ENCODE results near the gene ROBO1. TPM values are rescaled to one million over a fixed set of nuclear protein-coding genes. Genes with fewer than 3 reads are reported as not detected.
A peak's percentile ranks its signal among the peaks of the same experiment; 100 is the strongest.

The ROBO1 gene
- total and polyA plus RNA-seq, 3 experiments from 2014 or later, result 0.54 to 0.59 (median 0.55) TPM

DNA sequence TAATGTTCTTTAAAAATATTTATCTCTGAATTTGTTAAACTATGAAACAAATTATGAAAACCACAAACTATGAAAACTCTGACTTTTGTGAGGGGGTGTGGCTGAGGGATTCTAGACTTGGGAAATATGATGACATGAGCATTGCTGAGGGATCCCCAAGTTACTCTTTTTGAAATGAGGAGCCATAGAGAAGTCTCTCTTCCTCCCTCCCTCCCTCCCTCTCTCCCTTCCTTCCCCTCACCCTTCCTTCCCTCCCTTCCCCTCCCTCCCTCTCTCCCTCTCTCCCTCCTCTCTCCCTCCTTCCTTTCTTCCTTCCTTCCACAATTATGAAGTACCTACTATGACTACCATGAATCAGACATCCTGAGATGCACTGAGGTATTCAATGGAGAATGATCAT is 673.1 kb downstream of the ROBO1 start:
- Mint-ChIP-seq H3K9me3 (peaks cover 6 to 17% (median 11%) of the 10 kb centered on the region in 5 donors), H3K36me3 (no peaks in the 10 kb centered on the region), H3K27ac (no peak overlapping the region), H3K27me3 (no peaks in the 10 kb centered on the region), H3K4me1 (no peaks in the 10 kb centered on the region), H3K4me3 (no peak overlapping the region)
- ChIA-PET POLR2A (no interaction called here), CTCF (no interaction called here)
- H3K27ac ChIP-seq (ENCODE audit: low read depth, low read length), result no peak overlapping the region
- no peaks in the 10 kb centered on the region for H3K36me3 ChIP-seq (ENCODE audit: insufficient read depth, low read length)
- no peaks in the 10 kb centered on the region for H3K27me3 ChIP-seq (ENCODE audit: insufficient read depth, low read length, poor library complexity, severe bottlenecking)
- no peak overlapping the region for H3K4me3 ChIP-seq (ENCODE audit: low read length)
- H3K9me3 ChIP-seq (ENCODE audit: low read length), result no peaks in the 10 kb centered on the region
- DNase-seq, result no peak
- H3K4me1 ChIP-seq (ENCODE audit: insufficient read depth, low read length), result no peaks in the 10 kb centered on the region

DNA sequence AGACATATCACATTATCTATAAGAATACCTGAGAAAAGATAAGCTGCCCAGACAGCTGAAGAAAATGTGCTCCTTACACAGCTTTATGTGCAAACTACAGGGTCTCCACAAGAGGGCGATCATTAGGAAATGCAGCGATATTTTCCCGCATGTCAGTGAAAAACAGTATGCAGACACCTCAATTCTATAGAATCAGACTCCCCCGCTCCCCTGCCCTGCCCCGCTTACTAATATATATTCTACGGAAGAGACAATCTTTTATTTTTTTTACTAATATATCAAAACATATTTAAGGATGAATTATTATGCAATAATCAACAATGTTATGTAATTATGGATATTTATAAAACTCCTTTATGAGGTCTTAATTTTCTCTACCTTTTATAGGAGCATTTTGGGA is 681.3 kb downstream of the ROBO1 start:
- CTCF ChIA-PET, result no interaction called here
- Histone ChIP-seq H3K27me3 (ENCODE audit: insufficient read depth, low read length, poor library complexity, severe bottlenecking) (no peaks in the 10 kb centered on the region), H3K36me3 (ENCODE audit: insufficient read depth, low read length) (no peaks in the 10 kb centered on the region), H3K4me3 (ENCODE audit: low read length) (no peak overlapping the region), H3K4me1 (ENCODE audit: insufficient read depth, low read length) (no peaks in the 10 kb centered on the region), H3K27ac (ENCODE audit: low read depth, low read length) (no peak overlapping the region), H3K9me3 (ENCODE audit: low read length) (no peaks in the 10 kb centered on the region)
- POLR2A ChIA-PET, result no interaction called here
- Mint-ChIP-seq H3K27ac (no peak overlapping the region), H3K9me3 (peaks cover 8 to 16% (median 13%) of the 10 kb centered on the region in 5 donors), H3K27me3 (no peaks in the 10 kb centered on the region), H3K36me3 (no peaks in the 10 kb centered on the region), H3K4me1 (no peaks in the 10 kb centered on the region), H3K4me3 (no peak overlapping the region)
- peak in 1 of 5 donors; percentile 6 for DNase-seq

DNA sequence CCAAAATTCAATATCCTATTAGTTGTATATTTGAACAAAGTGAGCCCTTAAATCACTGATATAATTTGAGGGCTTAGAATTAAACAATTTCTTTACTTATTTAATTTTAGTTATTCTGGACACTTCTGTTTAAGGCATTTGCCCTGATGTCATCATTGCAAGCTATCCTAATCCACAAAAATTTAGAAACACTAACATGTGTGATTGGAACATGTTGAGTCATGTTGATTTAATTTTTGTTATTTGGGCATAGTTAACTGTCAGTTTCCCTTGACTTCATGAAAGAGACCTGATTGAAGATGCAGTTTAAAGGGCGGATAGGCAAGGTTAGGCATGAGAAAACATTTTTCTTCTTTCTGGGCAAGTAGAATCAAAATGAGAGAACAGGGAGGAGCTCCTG is 682.6 kb downstream of the ROBO1 start:
- Histone ChIP-seq H3K9me3 (ENCODE audit: low read length) (no peaks in the 10 kb centered on the region), H3K36me3 (ENCODE audit: insufficient read depth, low read length) (no peaks in the 10 kb centered on the region), H3K27me3 (ENCODE audit: insufficient read depth, low read length, poor library complexity, severe bottlenecking) (no peaks in the 10 kb centered on the region), H3K4me1 (ENCODE audit: insufficient read depth, low read length) (no peaks in the 10 kb centered on the region), H3K4me3 (ENCODE audit: low read length) (no peak overlapping the region), H3K27ac (ENCODE audit: low read depth, low read length) (no peak overlapping the region)
- Mint-ChIP-seq H3K27me3 (no peaks in the 10 kb centered on the region), H3K4me1 (no peaks in the 10 kb centered on the region), H3K27ac (no peak overlapping the region), H3K4me3 (no peak overlapping the region), H3K36me3 (no peaks in the 10 kb centered on the region), H3K9me3 (peaks cover 5 to 22% (median 8%) of the 10 kb centered on the region in 5 donors)
- CTCF ChIA-PET, result no interaction called here
- POLR2A ChIA-PET, result no interaction called here
- no peak for DNase-seq

DNA sequence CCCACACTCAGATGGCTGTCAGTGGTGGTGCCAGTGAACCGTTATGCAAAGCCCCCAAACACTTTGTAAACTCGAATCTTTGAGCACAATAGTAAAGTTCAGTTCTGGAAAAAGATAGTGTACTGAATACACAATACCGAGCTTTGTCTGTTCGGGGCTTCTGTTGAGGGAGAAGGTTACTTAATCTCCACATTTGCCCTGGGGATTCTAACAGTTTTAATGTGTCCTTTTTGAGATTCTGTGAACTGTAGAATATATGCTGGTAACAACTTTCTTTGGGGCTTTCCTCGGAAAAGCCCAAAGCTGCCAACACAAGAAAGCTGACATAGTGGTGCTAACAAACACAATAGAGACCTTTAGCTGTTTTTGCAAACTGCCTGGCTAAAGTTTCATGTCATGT is 686.5 kb downstream of the ROBO1 start:
- Mint-ChIP-seq H3K27me3 (no peaks in the 10 kb centered on the region), H3K9me3 (peaks cover 2 to 31% (median 4%) of the 10 kb centered on the region in 5 donors), H3K36me3 (no peaks in the 10 kb centered on the region), H3K4me1 (no peaks in the 10 kb centered on the region), H3K27ac (no peak overlapping the region), H3K4me3 (no peak overlapping the region)
- H3K36me3 ChIP-seq (ENCODE audit: insufficient read depth, low read length), result no peaks in the 10 kb centered on the region
- CTCF ChIA-PET, result no interaction called here
- H3K9me3 ChIP-seq (ENCODE audit: low read length), result no peaks in the 10 kb centered on the region
- POLR2A ChIA-PET, result no interaction called here
- no peak overlapping the region for H3K27ac ChIP-seq (ENCODE audit: low read depth, low read length)
- no peak for DNase-seq
- no peak overlapping the region for H3K4me3 ChIP-seq (ENCODE audit: low read length)
- H3K4me1 ChIP-seq (ENCODE audit: insufficient read depth, low read length), result no peaks in the 10 kb centered on the region
- H3K27me3 ChIP-seq (ENCODE audit: insufficient read depth, low read length, poor library complexity, severe bottlenecking), result no peaks in the 10 kb centered on the region

DNA sequence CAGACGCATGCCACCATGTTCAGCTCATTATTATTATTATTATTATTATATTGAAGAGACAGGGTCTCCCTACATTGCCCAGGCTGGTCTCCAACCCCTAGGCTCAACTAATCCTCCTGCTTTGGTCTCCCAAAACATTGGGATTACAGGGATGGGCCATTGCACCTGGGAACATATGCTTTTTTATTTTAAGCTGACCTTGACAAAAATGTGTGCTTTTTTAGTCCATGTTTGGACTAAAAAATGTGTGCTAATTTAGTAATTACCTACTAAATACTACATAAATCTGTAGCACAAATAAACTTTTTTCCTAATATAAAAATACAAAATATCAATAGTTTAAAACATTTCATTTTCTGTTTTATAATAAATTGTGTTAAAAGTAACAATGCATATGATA is 693.2 kb downstream of the ROBO1 start:
- CTCF ChIA-PET, result no interaction called here
- DNase-seq, result no peak

DNA sequence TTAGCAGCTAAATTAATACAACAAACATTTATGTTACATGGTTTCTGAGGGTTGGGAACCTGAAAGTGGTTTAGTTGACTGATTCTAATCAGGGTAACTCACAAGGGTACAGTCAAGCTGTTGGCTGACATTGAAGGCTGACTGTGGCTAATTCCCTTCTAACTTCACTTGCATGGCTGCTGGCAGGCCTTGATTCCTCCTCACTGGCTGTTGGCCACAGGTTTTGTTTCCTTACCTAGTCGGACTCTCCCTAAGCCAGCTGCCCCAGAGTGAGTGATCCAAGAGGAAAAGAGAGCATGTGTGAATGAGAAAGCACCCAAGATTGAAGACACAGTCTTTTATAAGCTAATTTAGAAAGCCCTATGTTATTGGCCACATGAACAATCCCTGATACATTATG is 700.1 kb downstream of the ROBO1 start:
- H3K9me3 ChIP-seq (ENCODE audit: low read length), result no peaks in the 10 kb centered on the region
- no peaks in the 10 kb centered on the region for H3K4me1 ChIP-seq (ENCODE audit: insufficient read depth, low read length)
- no peaks in the 10 kb centered on the region for H3K36me3 Mint-ChIP-seq
- peaks cover 5 to 28% (median 18%) of the 10 kb centered on the region in 5 donors for H3K9me3 Mint-ChIP-seq
- H3K36me3 ChIP-seq (ENCODE audit: insufficient read depth, low read length), result no peaks in the 10 kb centered on the region
- no peak overlapping the region for H3K4me3 ChIP-seq (ENCODE audit: low read length)
- DNase-seq, result no peak
- no peak overlapping the region for H3K4me3 Mint-ChIP-seq
- no peak overlapping the region for H3K27ac ChIP-seq (ENCODE audit: low read depth, low read length)
- ChIA-PET CTCF (no interaction called here), POLR2A (no interaction called here)
- no peak overlapping the region for H3K27ac Mint-ChIP-seq
- H3K4me1 Mint-ChIP-seq, result no peaks in the 10 kb centered on the region
- H3K27me3 Mint-ChIP-seq, result no peaks in the 10 kb centered on the region
- H3K27me3 ChIP-seq (ENCODE audit: insufficient read depth, low read length, poor library complexity, severe bottlenecking), result no peaks in the 10 kb centered on the region

More for the DNA sequence above, 693.2 kb downstream of the ROBO1 start:
- Mint-ChIP-seq H3K27ac (no peak overlapping the region), H3K27me3 (no peaks in the 10 kb centered on the region), H3K4me3 (no peak overlapping the region), H3K9me3 (peaks cover 0 to 32% (median 3%) of the 10 kb centered on the region in 5 donors), H3K36me3 (no peaks in the 10 kb centered on the region), H3K4me1 (no peaks in the 10 kb centered on the region)
- POLR2A ChIA-PET, result no interaction called here
- Histone ChIP-seq H3K4me1 (ENCODE audit: insufficient read depth, low read length) (no peaks in the 10 kb centered on the region), H3K9me3 (ENCODE audit: low read length) (no peaks in the 10 kb centered on the region), H3K4me3 (ENCODE audit: low read length) (no peak overlapping the region), H3K27ac (ENCODE audit: low read depth, low read length) (no peak overlapping the region), H3K36me3 (ENCODE audit: insufficient read depth, low read length) (no peaks in the 10 kb centered on the region), H3K27me3 (ENCODE audit: insufficient read depth, low read length, poor library complexity, severe bottlenecking) (no peaks in the 10 kb centered on the region)

DNA sequence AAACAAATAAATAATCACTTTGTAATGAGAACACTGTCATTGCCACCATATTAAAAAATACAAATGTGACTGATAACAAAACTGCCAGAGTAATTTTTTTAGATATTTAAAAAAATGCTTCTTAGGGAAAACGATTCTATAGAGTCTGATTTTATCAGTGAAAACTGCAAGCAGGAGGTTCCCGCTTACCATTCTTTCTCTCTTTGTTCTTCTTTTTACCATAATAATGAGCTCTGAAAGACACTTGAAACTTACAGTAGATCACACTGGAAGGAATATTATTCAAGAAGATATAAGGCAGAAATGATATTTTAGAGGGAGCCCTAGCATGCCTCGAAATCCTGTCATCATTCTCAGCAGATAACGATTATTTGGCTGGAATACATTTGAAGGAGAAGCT is 701.3 kb downstream of the ROBO1 start:
- Mint-ChIP-seq H3K36me3 (no peaks in the 10 kb centered on the region), H3K4me1 (no peaks in the 10 kb centered on the region), H3K27me3 (no peaks in the 10 kb centered on the region), H3K27ac (no peak overlapping the region), H3K4me3 (no peak overlapping the region), H3K9me3 (peaks cover 5 to 28% (median 22%) of the 10 kb centered on the region in 5 donors)
- Histone ChIP-seq H3K9me3 (ENCODE audit: low read length) (no peaks in the 10 kb centered on the region), H3K27ac (ENCODE audit: low read depth, low read length) (no peak overlapping the region), H3K4me1 (ENCODE audit: insufficient read depth, low read length) (no peaks in the 10 kb centered on the region), H3K4me3 (ENCODE audit: low read length) (no peak overlapping the region), H3K27me3 (ENCODE audit: insufficient read depth, low read length, poor library complexity, severe bottlenecking) (no peaks in the 10 kb centered on the region), H3K36me3 (ENCODE audit: insufficient read depth, low read length) (no peaks in the 10 kb centered on the region)
- DNase-seq, result no peak
- ChIA-PET POLR2A (no interaction called here), CTCF (no interaction called here)

DNA sequence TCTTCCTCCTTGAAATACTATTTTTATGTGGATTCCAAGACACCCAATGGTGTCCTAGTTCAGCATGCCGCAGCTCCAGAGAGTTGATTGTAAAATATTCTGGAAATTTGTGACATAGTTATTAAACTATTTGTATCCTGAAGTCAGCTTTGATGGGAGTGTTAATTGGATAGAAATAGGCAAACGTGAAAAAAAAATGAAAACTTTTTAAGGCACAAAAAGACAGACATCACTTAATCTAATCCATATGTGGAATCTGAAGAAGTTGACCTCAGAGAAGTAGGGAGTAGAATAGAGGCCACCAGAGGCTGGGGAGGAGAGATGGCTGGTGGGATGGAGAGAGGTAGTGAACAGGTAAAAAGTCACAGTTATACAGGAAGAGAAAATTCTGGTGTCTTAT is 704.2 kb downstream of the ROBO1 start:
- Mint-ChIP-seq H3K9me3 (peaks cover 11 to 33% (median 20%) of the 10 kb centered on the region in 5 donors), H3K27me3 (no peaks in the 10 kb centered on the region), H3K4me1 (no peaks in the 10 kb centered on the region), H3K36me3 (no peaks in the 10 kb centered on the region), H3K27ac (no peak overlapping the region), H3K4me3 (no peak overlapping the region)
- DNase-seq, result no peak
- Histone ChIP-seq H3K4me3 (ENCODE audit: low read length) (no peak overlapping the region), H3K27ac (ENCODE audit: low read depth, low read length) (no peak overlapping the region), H3K27me3 (ENCODE audit: insufficient read depth, low read length, poor library complexity, severe bottlenecking) (no peaks in the 10 kb centered on the region), H3K36me3 (ENCODE audit: insufficient read depth, low read length) (no peaks in the 10 kb centered on the region), H3K9me3 (ENCODE audit: low read length) (no peaks in the 10 kb centered on the region), H3K4me1 (ENCODE audit: insufficient read depth, low read length) (no peaks in the 10 kb centered on the region)
- ChIA-PET CTCF (no interaction called here), POLR2A (no interaction called here)

DNA sequence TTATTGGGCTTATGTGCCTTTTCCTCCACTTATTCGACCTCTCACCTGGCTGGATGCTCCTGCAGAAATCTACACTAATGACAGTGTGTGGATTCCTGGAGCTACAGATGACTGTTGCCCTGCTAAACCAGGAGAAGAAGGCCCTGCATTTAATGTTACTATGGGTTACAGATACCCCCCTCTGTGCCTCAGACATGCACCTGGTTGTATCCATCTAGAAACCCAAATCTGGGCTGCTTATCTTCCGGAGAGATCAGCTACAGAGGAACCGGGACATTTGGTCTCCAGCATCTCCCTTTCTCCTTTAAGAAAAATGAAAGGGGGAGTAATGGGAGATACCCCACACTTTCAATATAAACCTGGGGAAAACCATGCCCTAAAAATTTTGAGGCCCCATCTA is 710.0 kb downstream of the ROBO1 start:
- CTCF ChIA-PET, result no interaction called here

More for the DNA sequence above, 710.0 kb downstream of the ROBO1 start:
- no peak overlapping the region for H3K27ac ChIP-seq (ENCODE audit: low read depth, low read length)
- no peak for DNase-seq
- no peaks in the 10 kb centered on the region for H3K36me3 ChIP-seq (ENCODE audit: insufficient read depth, low read length)
- Mint-ChIP-seq H3K4me1 (no peaks in the 10 kb centered on the region), H3K27me3 (peaks cover 0 to 2% of the 10 kb centered on the region in 2 donors), H3K27ac (no peak overlapping the region), H3K36me3 (no peaks in the 10 kb centered on the region), H3K9me3 (peaks cover 26 to 47% (median 41%) of the 10 kb centered on the region in 5 donors), H3K4me3 (no peak overlapping the region)
- no peaks in the 10 kb centered on the region for H3K4me1 ChIP-seq (ENCODE audit: insufficient read depth, low read length)
- H3K9me3 ChIP-seq (ENCODE audit: low read length), result no peaks in the 10 kb centered on the region
- no peak overlapping the region for H3K4me3 ChIP-seq (ENCODE audit: low read length)
- H3K27me3 ChIP-seq (ENCODE audit: insufficient read depth, low read length, poor library complexity, severe bottlenecking), result no peaks in the 10 kb centered on the region
- POLR2A ChIA-PET, result no interaction called here
